Measurements from ENCODE around the gene HNF4A. TPM values are rescaled to one million over a fixed set of nuclear protein-coding genes. Genes with fewer than 3 reads are reported as not detected.

Gene HNF4A
- total and polyA plus RNA-seq, 2 of the 13 experiments (the other 11 are each of a cell fraction or from before 2014, with no cell fraction given): 80.9 to 169 TPM

- TF ChIP-seq ZNF546 (CRISPR knock-in tag; conservative IDR thresholded peaks at IDR 0.05) (no peak), SNAPC5 (CRISPR knock-in tag; IDR thresholded peaks at IDR 0.05; ENCODE audit: borderline replicate concordance) (no peak), CC2D1A (CRISPR knock-in tag; IDR thresholded peaks at IDR 0.05) (no peak), PRDM10 (CRISPR knock-in tag; IDR thresholded peaks at IDR 0.05; ENCODE audit: low read depth) (peak; percentile 59; the same call in 1 of the 2 replicates), ELK4 (CRISPR knock-in tag; IDR thresholded peaks at IDR 0.05; ENCODE audit: borderline replicate concordance) (no peak), ZNF839 (CRISPR knock-in tag; IDR thresholded peaks at IDR 0.05; ENCODE audit: borderline replicate concordance) (no peak), ZUFSP (CRISPR knock-in tag; IDR thresholded peaks at IDR 0.05; ENCODE audit: borderline replicate concordance) (no peak), KLF9 (CRISPR knock-in tag; IDR thresholded peaks at IDR 0.05; ENCODE audit: low read depth) (peak; percentile 34; the same call in 1 of the 2 replicates), ZNF234 (CRISPR knock-in tag; conservative IDR thresholded peaks at IDR 0.05) (no peak), ZFP36L1 (CRISPR knock-in tag; IDR thresholded peaks at IDR 0.05) (peak; percentile 85; the same call in 1 of the 2 replicates), MEF2D (CRISPR knock-in tag; IDR thresholded peaks at IDR 0.05) (no peak), E2F2 (CRISPR knock-in tag; IDR thresholded peaks at IDR 0.05; ENCODE audit: borderline replicate concordance) (no peak; the same call in 1 of the 2 replicates), FOXO1 (CRISPR knock-in tag; IDR thresholded peaks at IDR 0.05) (no peak), SAFB2 (CRISPR knock-in tag; IDR thresholded peaks at IDR 0.05; ENCODE audit: borderline replicate concordance, low read depth) (peak; percentile 35), ZNF75D (CRISPR knock-in tag; IDR thresholded peaks at IDR 0.05; ENCODE audit: borderline replicate concordance) (no peak), LRRFIP1 (CRISPR knock-in tag; conservative IDR thresholded peaks at IDR 0.05) (no peak), TAF15 (IDR thresholded peaks at IDR 0.05; ENCODE audit: low read depth, low read length, poor library complexity, severe bottlenecking) (no peak), RELA (CRISPR knock-in tag; IDR thresholded peaks at IDR 0.05) (no peak)
Measured at GRCh38 chr20:44433751-44434538, 78.4 kb downstream of the HNF4A start (continued).
